GM19043 (cell line): ENCODE results near the gene FMNL1.

ENCODE experiments used
- ATAC-seq: cut with Tn5 transposase; IDR thresholded peaks from one replicate; pipeline ENCODE4 v1.9.1; 2021; ENCODE audit warnings: low read depth; ENCODE audit not compliant: unreplicated experiment

The FMNL1 gene

GRCh38 chr17:45277216-45277849, 55.6 kb downstream of the FMNL1 start:
- no peak for ATAC-seq

GRCh38 chr17:45277992-45278391, 56.3 kb downstream of the FMNL1 start:
- no peak for ATAC-seq

DNA sequence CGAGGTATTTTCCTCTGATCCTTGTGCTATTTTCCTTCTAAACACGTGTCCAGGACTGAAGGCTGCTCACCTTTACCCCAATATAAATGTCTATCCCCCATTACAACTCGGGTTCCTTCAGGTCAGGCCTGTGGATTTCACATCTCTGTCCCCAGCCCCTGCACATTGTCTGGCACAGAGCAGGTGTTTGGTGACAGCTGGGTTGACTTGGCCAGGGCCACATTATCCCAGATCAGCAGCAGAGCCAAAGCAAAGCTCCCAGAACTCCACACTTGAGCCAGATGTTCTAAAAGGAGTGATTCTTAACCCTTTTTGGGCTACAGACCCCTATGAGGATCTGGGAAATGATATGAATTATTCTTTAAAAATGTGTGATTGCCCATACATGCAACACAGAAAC, 58.2 kb downstream of the FMNL1 start:
- no peak for ATAC-seq

DNA sequence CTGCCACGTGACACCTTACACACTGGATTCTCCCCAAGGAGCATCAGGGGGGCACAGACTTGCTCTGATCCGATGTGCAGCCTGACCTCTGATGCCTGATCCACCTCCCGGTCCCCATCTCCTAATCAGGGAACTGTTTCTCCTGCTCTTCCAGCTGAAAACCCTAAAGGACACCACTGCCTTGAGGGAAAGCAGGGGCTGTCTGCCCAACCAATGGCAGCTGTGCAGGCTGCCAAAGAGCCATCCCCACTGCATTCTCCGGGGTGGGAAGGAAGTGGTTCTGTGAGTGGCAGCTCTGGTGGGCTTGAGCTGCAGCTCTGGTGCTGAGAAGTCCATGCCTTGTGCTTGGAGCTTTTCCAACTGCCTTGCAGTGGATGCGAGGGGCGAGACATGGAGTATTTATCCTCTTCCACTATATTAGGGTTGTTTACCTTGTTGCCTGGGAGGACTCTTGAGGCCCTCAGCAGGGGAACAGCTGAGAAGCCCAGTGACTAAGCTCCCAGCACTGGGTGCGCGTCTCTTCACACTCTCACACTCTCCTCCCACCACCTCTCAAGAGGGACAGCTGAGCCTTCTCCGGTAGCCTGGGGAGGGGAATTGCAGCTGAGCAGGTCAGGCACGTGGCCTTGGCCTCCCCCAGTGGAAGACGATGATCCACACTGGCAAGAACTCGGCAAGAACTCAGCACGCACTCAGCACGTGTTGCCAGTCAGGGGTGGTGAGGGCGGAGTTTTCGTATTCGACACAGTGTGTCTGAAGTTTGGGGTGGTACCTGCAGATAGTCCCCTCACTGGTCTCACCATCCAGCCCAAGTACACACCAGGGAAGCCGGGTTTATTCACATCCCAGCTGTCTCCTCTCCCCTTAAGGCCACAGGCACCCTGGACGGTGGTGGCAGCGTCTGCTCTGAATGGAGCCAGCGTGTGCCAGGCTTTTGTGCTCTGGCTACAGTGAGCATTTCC, 61.3 kb downstream of the FMNL1 start:
- no peak for ATAC-seq

- no peak for ATAC-seq
Observed at GRCh38 chr17:45283711-45284110, 62.0 kb downstream of the FMNL1 start.

DNA sequence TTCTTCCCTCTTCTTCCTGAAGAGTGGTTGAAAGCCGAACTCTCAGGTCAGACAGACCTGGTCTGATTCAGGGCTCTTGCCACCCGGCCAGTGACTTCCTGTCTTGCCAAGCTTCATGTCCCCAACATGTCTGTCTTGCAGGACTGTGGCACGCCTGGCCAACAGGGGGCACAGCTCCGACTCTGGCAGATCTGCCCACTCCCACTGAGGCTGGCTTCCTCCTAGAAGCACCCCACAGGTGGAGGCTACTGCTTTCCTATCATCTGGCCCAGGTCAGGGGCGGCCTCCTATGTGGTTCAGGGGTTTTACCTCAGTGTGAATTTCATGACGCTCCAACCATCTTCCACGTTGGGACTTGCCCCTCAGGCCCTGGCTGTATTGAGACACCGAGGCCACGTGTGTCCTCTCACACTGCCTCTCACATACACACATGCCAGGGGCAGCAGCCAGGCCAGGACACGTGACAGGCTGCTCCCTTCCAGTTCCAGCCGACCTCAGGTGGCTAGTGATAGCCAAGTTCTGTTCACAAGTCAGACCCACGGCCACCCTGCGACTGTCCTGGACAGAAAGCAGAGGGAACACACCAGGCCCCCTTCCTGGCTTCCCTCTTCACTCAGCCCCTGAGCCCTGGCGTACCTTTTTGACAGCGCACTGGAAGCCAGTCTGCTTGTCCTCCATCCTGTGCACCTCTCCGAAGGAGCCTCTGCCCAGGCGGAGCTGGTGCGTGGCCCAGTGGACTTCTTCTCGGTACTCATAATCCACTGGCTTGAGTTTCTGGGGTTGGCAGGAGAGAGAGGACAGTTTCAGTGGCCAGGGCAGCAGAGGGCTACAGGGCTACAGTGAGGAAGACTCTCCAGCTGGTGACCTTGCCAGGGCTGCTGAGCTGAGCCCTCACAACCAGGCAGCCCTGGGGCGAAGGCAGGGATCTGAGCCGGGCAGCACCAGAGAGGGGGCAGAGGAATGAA, 62.8 kb downstream of the FMNL1 start:
- no peak for ATAC-seq

DNA sequence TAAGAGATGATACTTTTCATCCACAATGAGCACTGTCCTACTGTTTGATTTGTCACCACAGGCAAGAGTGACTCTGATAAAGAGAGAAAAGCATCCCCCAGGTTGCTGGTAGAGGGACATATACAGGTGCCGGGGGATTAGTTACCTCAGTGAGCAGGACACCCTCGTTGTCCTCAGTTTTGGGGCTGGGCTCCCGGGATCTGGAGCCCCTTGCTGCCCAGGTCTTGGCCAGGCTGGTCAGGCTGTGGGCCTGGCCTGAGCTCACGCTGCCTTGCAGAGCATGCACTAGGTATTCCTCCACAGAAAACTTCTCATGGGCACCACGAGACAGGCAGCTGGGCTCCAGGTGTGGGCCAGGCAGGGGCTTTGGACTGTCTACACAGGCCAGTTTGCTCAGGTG, 64.6 kb downstream of the FMNL1 start:
- no peak for ATAC-seq

GRCh38 chr17:45287526-45288500, 66.1 kb downstream of the FMNL1 start:
- no peak for ATAC-seq

GRCh38 chr17:45288825-45289224, 67.1 kb downstream of the FMNL1 start:
- ATAC-seq, result no peak

DNA sequence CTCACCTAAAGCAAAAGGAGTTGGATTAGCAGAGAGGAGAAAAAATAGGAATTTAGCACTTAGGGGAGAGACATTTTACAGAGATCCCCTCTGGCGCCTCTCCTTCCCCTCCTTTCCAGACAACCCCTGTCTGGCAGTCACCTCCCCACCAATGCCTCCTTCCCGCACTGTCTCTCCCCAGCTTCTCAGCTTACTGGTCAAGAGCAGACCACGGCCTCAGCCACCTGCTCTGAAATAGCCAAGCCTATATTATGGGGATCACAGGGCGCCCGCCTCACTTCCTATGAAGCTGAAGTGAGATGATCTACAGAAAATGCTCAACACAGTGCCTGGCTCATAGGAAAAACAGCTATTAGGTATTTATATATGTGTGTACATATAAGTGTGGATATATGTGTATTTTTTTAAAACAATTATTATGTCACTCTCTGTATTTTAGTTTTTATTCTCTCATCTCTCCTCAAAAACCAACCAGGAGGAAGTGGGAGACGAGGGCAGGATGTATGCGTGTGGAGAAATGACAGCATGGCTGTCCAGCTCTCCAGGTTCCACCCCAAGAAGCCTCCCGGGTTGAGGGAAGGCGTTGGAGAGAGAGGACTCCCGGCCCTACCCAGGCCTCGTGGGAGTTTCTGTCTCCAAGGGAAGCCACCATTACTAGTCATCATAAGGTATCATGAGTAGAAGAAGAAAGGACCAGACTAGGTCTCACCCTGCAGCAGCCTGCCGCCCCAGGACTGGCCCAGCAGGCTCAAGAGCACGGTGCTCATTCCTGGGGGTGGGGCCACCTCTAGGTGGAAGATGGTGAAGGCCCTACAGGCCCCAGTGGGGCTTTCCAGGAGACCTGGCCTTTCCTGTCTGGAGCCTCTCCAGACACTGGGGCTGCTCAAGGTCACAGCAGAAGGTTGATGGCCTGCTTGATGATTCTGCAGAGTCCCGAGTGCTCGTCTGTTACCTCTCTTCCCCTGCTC, 67.9 kb downstream of the FMNL1 start:
- ATAC-seq, result no peak

GRCh38 chr17:45290269-45290765, 68.6 kb downstream of the FMNL1 start:
- ATAC-seq, result no peak

GRCh38 chr17:45291171-45291805, 69.6 kb downstream of the FMNL1 start:
- ATAC-seq, result no peak

DNA sequence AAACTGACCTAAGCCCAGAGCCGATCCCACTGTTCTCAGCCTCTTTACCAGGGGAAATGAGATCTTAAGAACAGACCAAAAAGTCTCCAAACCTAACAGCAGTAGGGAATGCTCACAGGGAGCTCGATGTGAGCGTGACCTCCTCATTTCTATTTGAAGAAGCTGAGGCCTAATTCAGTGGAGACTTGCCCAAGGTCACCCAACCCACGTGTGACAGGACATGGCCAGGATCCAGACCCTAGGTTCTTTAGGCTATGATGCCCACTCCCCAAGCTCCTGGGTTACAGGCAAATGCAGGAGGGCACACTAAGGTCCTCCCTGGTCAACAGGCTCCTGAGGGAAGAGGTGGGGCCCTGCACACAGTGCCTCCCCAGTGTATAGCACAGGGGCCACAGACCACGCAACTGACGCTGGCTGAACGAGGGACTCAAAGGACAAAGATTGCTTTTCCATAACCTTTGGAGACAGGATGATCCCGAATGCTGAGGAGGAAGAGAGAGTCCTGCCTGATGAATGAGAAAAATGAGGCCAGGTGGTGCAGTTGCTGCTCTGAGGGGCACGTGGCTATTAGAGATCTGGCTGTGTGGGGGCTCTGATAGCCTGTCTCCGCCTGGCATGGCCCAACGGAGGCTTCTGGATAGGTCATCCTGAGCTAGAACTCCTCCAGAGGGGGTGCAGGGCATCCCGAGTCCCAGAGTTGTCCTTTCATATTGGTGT, 71.2 kb downstream of the FMNL1 start:
- ATAC-seq, result no peak

GRCh38 chr17:45293413-45294211, 71.9 kb downstream of the FMNL1 start:
- ATAC-seq, result no peak

- no peak for ATAC-seq
Observed at GRCh38 chr17:45294506-45294905, 72.8 kb downstream of the FMNL1 start.
